Cardiac muscle cell (in vitro differentiated cells and primary cell): ENCODE data around the gene NXF1. TPM values are rescaled to one million over a fixed set of nuclear protein-coding genes. Genes with fewer than 3 reads are reported as not detected.

Source experiments
- DNase-seq, 2 donors: peaks; one replicate each; pipeline versions ENCODE4 v3.0.0 to v3.0.0-alpha.2; 2010 to 2017; ENCODE audit warnings: low read depth in 1 of 2, low spot score in 1 of 2
- H3K27ac ChIP-seq: fragments of 200-600 bp; sonication (generic); 2 replicates; pipeline ENCODE4 v1.5.1; 2016
- H3K27me3 ChIP-seq: fragments of 200-600 bp; sonication (generic); 2 replicates; pipeline ENCODE4 v1.6.0; 2016; ENCODE audit warnings: control low read depth
- H3K36me3 ChIP-seq: fragments of 200-600 bp; sonication (generic); 2 replicates; pipeline ENCODE4 v1.5.1; 2016; ENCODE audit warnings: control low read depth
- H3K4me1 ChIP-seq: fragments of 200-600 bp; sonication (generic); 2 replicates; pipeline ENCODE4 v1.8.1; 2017; ENCODE audit warnings: low read depth, mild to moderate bottlenecking, mixed run types
- H3K4me3 ChIP-seq: fragments of 200-600 bp; sonication (generic); 2 replicates; pipeline ENCODE4 v1.5.1; 2016; ENCODE audit warnings: mild to moderate bottlenecking
- H3K9me3 ChIP-seq: fragments of 200-600 bp; sonication (generic); 2 replicates; pipeline ENCODE4 v1.5.1; 2017; ENCODE audit warnings: low read depth, mild to moderate bottlenecking, control low read depth
- polyA plus RNA-seq: library from polyadenylated mRNA; unstranded; fragments of >200 nt; fragmentation: Nextera tagmentation; extraction: Ambion mirVana; gene quantifications from 2 replicates; pipeline ENCODE4 v1.2.1, GENCODE V29; 2016
- total RNA-seq: library from RNA; depleted of rRNA; stranded (reverse); fragments of >200 nt; gene quantifications from 2 replicates; pipeline ENCODE4 v1.2.3, GENCODE V29; 2016
- TF ChIP-seq, protein P1 (sequence below): IDR thresholded peaks from 2 replicates; pipeline ENCODE4 v1.5.1; 2012; ENCODE audit warnings: low read depth, mild to moderate bottlenecking, low read length

NXF1 gene
- total and polyA plus RNA-seq, 2 experiments from 2014 or later = 60.7 to 127 TPM

- no peak for DNase-seq
- Histone ChIP-seq H3K36me3 (peaks cover 29% of the 10 kb centered on the region), H3K9me3 (no peaks in the 10 kb centered on the region), H3K4me3 (no peak overlapping the region), H3K4me1 (peaks cover 10% of the 10 kb centered on the region), H3K27me3 (no peaks in the 10 kb centered on the region), H3K27ac (peak overlapping the region; percentile 71)
- TF ChIP-seq, protein P1, sequence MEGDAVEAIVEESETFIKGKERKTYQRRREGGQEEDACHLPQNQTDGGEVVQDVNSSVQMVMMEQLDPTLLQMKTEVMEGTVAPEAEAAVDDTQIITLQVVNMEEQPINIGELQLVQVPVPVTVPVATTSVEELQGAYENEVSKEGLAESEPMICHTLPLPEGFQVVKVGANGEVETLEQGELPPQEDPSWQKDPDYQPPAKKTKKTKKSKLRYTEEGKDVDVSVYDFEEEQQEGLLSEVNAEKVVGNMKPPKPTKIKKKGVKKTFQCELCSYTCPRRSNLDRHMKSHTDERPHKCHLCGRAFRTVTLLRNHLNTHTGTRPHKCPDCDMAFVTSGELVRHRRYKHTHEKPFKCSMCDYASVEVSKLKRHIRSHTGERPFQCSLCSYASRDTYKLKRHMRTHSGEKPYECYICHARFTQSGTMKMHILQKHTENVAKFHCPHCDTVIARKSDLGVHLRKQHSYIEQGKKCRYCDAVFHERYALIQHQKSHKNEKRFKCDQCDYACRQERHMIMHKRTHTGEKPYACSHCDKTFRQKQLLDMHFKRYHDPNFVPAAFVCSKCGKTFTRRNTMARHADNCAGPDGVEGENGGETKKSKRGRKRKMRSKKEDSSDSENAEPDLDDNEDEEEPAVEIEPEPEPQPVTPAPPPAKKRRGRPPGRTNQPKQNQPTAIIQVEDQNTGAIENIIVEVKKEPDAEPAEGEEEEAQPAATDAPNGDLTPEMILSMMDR = no peak
Observed at GRCh38 chr11:62851807-62852522, 46.7 kb upstream of the NXF1 start.

DNA sequence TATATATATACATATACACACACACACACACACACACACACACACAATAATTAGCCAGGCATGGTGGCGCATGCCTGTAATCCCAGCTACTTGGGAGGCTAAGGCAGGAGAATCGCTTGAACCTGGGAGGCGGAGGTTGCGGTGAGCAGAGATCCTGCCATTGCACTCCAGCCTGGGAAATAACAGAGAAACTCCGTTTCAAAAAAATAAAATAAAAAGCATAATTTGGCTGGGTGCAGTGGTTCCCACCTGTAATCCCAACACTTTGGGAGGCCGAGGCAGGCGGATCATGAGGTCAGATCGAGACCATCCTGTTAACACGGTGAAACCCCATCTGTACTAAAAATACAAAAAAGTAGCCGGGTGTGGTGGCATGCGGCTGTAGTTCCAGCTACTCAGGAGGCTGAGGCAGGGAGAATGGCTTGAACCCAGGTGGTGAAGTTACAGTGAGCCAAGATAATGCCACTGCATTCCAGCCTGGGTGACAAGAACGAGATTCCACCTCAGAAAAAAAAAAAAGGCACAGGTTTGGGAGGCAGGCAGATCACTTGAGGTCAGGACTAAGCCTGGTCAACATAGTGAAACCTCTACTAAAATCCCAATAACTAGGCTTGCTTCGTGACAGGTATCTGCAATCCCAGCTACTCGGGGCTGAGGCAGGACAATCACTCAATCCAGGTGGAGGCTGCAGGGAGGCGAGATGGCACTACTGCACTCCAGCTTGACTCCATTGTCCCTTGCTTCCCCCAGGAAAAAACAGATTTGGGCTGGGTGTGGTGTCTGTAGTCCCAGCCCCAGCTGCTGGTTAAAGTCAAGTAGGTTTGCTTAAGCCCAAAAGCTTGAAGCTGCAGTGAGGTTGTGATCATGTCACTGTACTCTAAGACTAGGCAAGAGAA is 45.9 kb upstream of the NXF1 start:
- Histone ChIP-seq H3K36me3 (peaks cover 29% of the 10 kb centered on the region), H3K27me3 (no peaks in the 10 kb centered on the region), H3K4me1 (peaks cover 10% of the 10 kb centered on the region), H3K27ac (peak overlapping the region; percentile 71), H3K4me3 (no peak overlapping the region), H3K9me3 (no peaks in the 10 kb centered on the region)
- no peak for DNase-seq
- TF ChIP-seq, protein P1 = no peak

DNA sequence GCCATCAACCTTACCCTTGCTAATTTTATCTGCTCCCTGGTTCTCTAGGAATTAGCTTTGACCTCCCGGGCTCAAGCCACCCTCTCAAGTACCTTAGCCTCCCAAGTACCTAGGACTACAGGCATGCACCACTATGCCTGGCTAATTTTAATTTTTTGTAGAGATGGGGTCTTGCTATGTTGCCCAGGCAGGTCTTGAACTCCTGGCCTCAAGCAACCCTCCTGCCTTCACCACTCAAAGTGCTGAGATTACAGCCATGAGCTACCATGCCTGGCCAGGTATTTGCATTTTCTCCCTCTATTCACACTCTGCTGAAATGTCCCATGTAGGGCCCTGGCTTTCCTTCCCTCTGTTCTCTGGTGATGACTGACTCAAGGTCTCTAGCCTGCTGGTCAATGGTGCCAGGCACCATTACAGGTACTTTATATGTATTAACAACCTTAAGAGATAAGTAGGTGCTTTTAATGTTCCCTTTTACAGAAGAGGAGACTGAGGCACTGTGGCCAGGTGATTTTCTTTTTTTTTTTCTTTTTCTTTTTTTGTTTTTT is 42.6 kb upstream of the NXF1 start:
- peaks cover under 1% of the 10 kb centered on the region for H3K4me1 ChIP-seq
- no peak overlapping the region for H3K27ac ChIP-seq
- H3K9me3 ChIP-seq = no peaks in the 10 kb centered on the region
- no peak overlapping the region for H3K4me3 ChIP-seq
- no peak for DNase-seq
- TF ChIP-seq, protein P1 = no peak
- H3K36me3 ChIP-seq = peaks cover 15% of the 10 kb centered on the region
- no peaks in the 10 kb centered on the region for H3K27me3 ChIP-seq

DNA sequence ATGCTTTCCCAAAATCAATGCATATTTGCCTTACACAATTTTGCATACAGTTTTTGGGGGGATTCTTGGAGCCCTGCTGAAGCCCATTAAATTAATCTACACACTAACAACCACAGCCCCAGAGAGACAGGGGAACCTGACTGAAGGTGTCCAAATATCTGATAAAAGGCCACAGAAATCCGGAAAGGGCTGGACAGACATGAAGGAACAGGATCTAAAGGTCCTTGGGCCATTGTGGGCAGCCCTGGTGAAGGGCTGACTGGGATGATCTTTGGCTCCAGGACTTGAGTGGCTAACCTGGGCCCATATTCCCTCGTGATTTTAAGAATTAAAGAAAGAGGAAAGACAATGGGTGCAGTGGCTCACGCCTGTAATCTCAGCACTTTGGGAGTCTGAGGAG is 40.9 kb upstream of the NXF1 start:
- H3K27ac ChIP-seq = no peak overlapping the region
- no peak for DNase-seq
- TF ChIP-seq, protein P1 = no peak
- no peaks in the 10 kb centered on the region for H3K27me3 ChIP-seq
- no peaks in the 10 kb centered on the region for H3K36me3 ChIP-seq
- H3K4me3 ChIP-seq = no peak overlapping the region
- H3K4me1 ChIP-seq = peaks cover 9% of the 10 kb centered on the region
- no peaks in the 10 kb centered on the region for H3K9me3 ChIP-seq

DNA sequence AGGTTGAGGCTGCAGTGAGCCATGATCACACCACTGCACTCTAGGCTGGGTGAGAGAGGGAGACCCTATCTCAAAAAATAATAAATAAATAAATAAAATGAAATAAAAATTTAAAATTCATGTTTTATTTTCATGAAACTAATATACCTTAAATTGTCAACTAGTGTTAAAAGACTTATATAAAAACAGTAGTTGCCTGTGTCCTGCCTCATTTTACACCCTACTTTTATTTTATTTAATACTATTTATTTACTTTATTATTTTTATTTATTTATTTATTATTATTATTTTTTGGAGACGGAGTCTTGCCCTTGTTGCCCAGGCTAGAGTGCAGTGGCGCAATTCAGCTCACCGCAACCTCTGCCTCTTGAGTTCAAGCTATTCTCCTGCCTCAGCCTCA is 38.9 kb upstream of the NXF1 start:
- no peaks in the 10 kb centered on the region for H3K27me3 ChIP-seq

More for the DNA sequence above, 38.9 kb upstream of the NXF1 start:
- H3K4me3 ChIP-seq = no peak overlapping the region
- TF ChIP-seq, protein P1 = no peak
- no peaks in the 10 kb centered on the region for H3K36me3 ChIP-seq
- no peaks in the 10 kb centered on the region for H3K9me3 ChIP-seq
- H3K27ac ChIP-seq = no peak overlapping the region
- peaks cover 9% of the 10 kb centered on the region for H3K4me1 ChIP-seq
- DNase-seq = no peak
